ENCODE data around the gene AK8. TPM values are rescaled to one million over a fixed set of nuclear protein-coding genes. Genes with fewer than 3 reads are reported as not detected.
A peak's percentile ranks its signal among the peaks of the same experiment; 100 is the strongest.

AK8 gene
- total RNA-seq, 1 donor from 2014 or later = 2.1 TPM

DNA sequence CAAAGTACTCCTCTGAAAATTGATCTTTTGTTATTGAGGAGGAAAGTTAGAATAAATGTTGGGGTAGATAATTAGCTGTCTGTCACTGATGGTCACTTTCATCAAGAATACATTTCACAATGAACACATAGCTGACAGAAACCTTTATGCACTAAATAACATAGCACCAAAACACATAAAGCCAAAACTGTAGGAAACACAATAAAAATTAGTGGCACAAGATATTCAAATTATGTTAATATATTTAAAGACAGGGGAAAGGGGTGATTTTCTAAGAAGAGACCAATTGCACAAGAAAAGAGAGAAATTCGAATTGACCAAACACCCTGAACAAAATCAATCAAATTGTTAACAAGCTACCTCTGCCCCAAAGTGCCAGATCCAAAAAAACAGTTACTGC is 89.7 kb downstream of the AK8 start:
- peaks cover 16% of the 10 kb centered on the region for H3K27me3 Mint-ChIP-seq (ENCODE audit: low read depth)
- TF ChIP-seq, protein P1, sequence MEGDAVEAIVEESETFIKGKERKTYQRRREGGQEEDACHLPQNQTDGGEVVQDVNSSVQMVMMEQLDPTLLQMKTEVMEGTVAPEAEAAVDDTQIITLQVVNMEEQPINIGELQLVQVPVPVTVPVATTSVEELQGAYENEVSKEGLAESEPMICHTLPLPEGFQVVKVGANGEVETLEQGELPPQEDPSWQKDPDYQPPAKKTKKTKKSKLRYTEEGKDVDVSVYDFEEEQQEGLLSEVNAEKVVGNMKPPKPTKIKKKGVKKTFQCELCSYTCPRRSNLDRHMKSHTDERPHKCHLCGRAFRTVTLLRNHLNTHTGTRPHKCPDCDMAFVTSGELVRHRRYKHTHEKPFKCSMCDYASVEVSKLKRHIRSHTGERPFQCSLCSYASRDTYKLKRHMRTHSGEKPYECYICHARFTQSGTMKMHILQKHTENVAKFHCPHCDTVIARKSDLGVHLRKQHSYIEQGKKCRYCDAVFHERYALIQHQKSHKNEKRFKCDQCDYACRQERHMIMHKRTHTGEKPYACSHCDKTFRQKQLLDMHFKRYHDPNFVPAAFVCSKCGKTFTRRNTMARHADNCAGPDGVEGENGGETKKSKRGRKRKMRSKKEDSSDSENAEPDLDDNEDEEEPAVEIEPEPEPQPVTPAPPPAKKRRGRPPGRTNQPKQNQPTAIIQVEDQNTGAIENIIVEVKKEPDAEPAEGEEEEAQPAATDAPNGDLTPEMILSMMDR (IDR thresholded peaks at IDR 0.05; ENCODE audit: unreplicated experiment) = no peak
- no peak for DNase-seq (ENCODE audit: low spot score in 2 of 2, unreplicated experiment in 2 of 2)
- peaks cover 16% of the 10 kb centered on the region for H3K9me3 Mint-ChIP-seq
- no peak overlapping the region for H3K27ac Mint-ChIP-seq
- peaks cover 3% of the 10 kb centered on the region for H3K36me3 Mint-ChIP-seq
- no peak overlapping the region for H3K4me3 Mint-ChIP-seq
- H3K4me1 Mint-ChIP-seq = peaks cover 5% of the 10 kb centered on the region

DNA sequence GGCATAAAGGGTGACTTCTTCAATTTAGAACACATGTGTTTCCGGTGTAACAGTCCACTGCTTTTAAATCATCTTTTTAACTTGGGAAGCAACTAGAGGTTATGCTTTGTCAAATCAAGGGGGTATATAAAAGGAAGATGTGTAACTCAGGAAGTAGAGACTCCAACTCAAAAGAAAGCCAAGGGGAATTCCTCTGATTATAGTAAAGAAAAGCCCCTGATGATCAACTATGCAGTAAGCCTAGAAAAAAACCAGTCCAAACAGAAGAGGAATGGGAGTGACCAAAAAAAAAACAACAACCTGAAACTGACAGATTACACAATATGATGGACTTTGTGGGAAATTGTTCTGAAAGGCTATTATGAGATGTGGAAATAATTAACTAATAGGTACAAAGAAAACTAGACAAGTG is 90.3 kb downstream of the AK8 start:
- peaks cover 11% of the 10 kb centered on the region for H3K27me3 Mint-ChIP-seq (ENCODE audit: low read depth)
- H3K9me3 Mint-ChIP-seq = peaks cover 16% of the 10 kb centered on the region
- H3K27ac Mint-ChIP-seq = no peak overlapping the region
- H3K4me1 Mint-ChIP-seq = peaks cover 7% of the 10 kb centered on the region
- H3K36me3 Mint-ChIP-seq = peaks cover 3% of the 10 kb centered on the region
- TF ChIP-seq, protein P1 (IDR thresholded peaks at IDR 0.05; ENCODE audit: unreplicated experiment) = no peak
- no peak overlapping the region for H3K4me3 Mint-ChIP-seq
- no peak for DNase-seq (ENCODE audit: low spot score in 2 of 2, unreplicated experiment in 2 of 2)

DNA sequence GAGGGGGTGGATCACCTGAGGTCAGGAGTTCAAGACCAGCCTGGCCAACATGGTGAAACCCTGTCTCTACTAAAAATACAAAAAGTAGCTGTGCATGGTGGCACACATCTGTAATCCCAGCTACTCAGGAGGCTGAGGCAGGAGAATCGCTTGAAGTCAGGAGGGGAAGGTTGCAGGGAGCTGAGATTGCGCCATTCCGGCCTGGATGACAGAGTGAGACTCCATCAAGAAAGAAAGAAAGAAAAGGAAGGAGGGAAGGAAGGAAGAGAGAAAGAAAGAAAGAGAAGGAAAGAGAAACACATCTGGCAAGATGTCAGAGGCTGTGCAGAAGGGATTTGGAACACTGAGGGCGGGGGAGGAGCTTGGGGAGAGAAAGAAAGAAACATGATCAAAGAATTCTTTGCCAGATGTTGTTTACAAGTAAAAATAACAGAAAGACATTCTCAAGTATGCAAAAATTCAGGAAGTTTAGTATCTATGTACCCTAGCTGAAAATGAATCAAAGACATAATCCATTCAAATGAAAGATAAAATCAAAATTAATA is 93.7 kb downstream of the AK8 start:
- Mint-ChIP-seq H3K4me3 (no peak overlapping the region), H3K9me3 (peaks cover 14% of the 10 kb centered on the region), H3K27me3 (ENCODE audit: low read depth) (peaks cover 6% of the 10 kb centered on the region), H3K36me3 (no peaks in the 10 kb centered on the region), H3K27ac (no peak overlapping the region), H3K4me1 (peaks cover 26% of the 10 kb centered on the region)
- TF ChIP-seq, protein P1 (IDR thresholded peaks at IDR 0.05; ENCODE audit: unreplicated experiment) = no peak
- peak in 1 of 2 experiments; percentile 20 for DNase-seq (ENCODE audit: low spot score in 2 of 2, unreplicated experiment in 2 of 2)

DNA sequence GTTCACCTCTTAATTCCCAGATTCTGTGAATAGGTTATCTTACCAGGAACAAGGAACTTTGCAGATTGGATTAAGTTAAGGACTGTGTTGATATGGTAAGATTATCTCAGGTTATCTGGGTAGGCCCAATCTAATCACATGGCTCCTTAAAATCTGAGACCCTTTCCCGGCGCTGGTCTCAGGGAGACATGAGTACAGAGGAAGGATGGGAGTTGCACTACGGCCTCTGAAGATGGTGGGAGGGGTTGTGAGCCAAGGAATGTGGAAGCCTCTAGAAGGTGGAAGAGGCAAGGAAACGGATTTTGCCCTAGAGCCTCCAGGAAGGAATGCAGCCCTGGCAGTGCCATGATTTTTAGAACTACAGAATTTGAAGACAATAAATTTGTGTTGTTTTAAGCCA is 95.1 kb downstream of the AK8 start:
- TF ChIP-seq, protein P1 (IDR thresholded peaks at IDR 0.05; ENCODE audit: unreplicated experiment) = no peak
- Mint-ChIP-seq H3K36me3 (no peaks in the 10 kb centered on the region), H3K9me3 (peaks cover 6% of the 10 kb centered on the region), H3K4me3 (no peak overlapping the region), H3K27ac (no peak overlapping the region), H3K27me3 (ENCODE audit: low read depth) (peaks cover 6% of the 10 kb centered on the region), H3K4me1 (peaks cover 26% of the 10 kb centered on the region)
- no peak for DNase-seq (ENCODE audit: low spot score in 2 of 2, unreplicated experiment in 2 of 2)

DNA sequence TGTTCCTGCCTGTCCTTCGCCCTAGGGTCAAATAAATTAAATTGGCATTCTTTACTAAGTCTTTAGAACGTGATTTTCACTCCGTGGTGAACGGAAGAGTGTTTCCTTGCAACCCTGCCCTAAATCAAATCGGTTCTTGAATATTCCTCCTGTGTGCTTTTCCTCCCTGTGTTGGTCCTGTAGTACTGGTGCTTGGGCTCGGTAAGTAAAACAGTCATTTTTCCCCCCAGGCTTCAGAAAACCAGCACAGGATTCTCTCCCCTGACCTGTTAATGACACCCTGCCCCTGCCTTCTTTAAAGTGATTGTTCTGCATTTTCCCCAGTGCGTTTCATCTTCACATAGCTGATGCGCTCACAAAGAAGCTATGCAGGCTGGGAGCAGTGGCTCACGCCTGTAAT is 96.0 kb downstream of the AK8 start:
- DNase-seq (ENCODE audit: low spot score in 2 of 2, unreplicated experiment in 2 of 2) = no peak
- Mint-ChIP-seq H3K36me3 (peaks cover 1% of the 10 kb centered on the region), H3K27me3 (ENCODE audit: low read depth) (peaks cover 6% of the 10 kb centered on the region), H3K27ac (peak overlapping the region; percentile 52), H3K9me3 (no peaks in the 10 kb centered on the region), H3K4me3 (no peak overlapping the region), H3K4me1 (peaks cover 30% of the 10 kb centered on the region)
- TF ChIP-seq, protein P1 (IDR thresholded peaks at IDR 0.05; ENCODE audit: unreplicated experiment) = no peak
